ENCODE data around the gene HPSE2. TPM values are rescaled to one million over a fixed set of nuclear protein-coding genes. Genes with fewer than 3 reads are reported as not detected.

Gene HPSE2
- polyA plus RNA-seq, 1 of the 3 experiments (the other 2 are of a cell fraction): not detected

GRCh38 chr10:99007457-99007856, 228.2 kb downstream of the HPSE2 start (continued):
- TF ChIP-seq USF1 (IDR thresholded peaks at IDR 0.05; ENCODE audit: borderline replicate concordance, low read depth) (no peak), YY1 (IDR thresholded peaks at IDR 0.05; ENCODE audit: low read depth) (no peak), ELF1 (IDR thresholded peaks at IDR 0.05) (no peak), CHD2 (IDR thresholded peaks at IDR 0.05; ENCODE audit: low read length, partially characterized antibody) (no peak), SMC3 (IDR thresholded peaks at IDR 0.05; ENCODE audit: low read depth, low read length) (no peak), FOXJ3 (CRISPR knock-in tag; IDR thresholded peaks at IDR 0.05) (no peak), MEF2A (IDR thresholded peaks at IDR 0.05; ENCODE audit: borderline replicate concordance, low read depth) (no peak), JUND (IDR thresholded peaks at IDR 0.05) (no peak), SIN3A (IDR thresholded peaks at IDR 0.05; ENCODE audit: borderline replicate concordance, low read depth, low read length) (no peak), POLR2AphosphoS5 (IDR thresholded peaks at IDR 0.05; ENCODE audit: low read depth, low read length) (no peak), RCOR1 (IDR thresholded peaks at IDR 0.05; ENCODE audit: low read length) (peak; percentile 88), MAX (IDR thresholded peaks at IDR 0.05; ENCODE audit: low read depth) (no peak), TEAD4 (IDR thresholded peaks at IDR 0.05; ENCODE audit: borderline replicate concordance, insufficient read depth) (no peak)

- no peaks in the 10 kb centered on the region; the same call in 1 of the 2 replicates for H3K9me3 ChIP-seq
- POLR2A ChIA-PET: no interaction called here
- H3K27ac ChIP-seq (ENCODE audit: low read depth in 2 of 2, low read length in 1 of 2): no peak overlapping the region
- H3K9ac ChIP-seq: no peak overlapping the region
- no peaks in the 10 kb centered on the region for H3F3A ChIP-seq (replicated peaks; ENCODE audit: insufficient read depth)
- no peaks in the 10 kb centered on the region for H3K79me2 ChIP-seq (ENCODE audit: insufficient read depth)
- H3K27me3 ChIP-seq (ENCODE audit: insufficient read depth): no peaks in the 10 kb centered on the region
- no peaks in the 10 kb centered on the region for H4K20me1 ChIP-seq (ENCODE audit: insufficient read depth)
- no peaks in the 10 kb centered on the region for H3K9me2 ChIP-seq
- no peak overlapping the region for H2AFZ ChIP-seq (ENCODE audit: low read depth)
- TF ChIP-seq FOXJ3 (CRISPR knock-in tag; IDR thresholded peaks at IDR 0.05) (no peak), TEAD4 (IDR thresholded peaks at IDR 0.05; ENCODE audit: borderline replicate concordance, insufficient read depth) (no peak), RXRA (IDR thresholded peaks at IDR 0.05; ENCODE audit: borderline replicate concordance, low read depth) (no peak), YY1 (IDR thresholded peaks at IDR 0.05; ENCODE audit: low read depth) (no peak), NFIC (IDR thresholded peaks at IDR 0.05; ENCODE audit: borderline replicate concordance) (no peak), REST (IDR thresholded peaks at IDR 0.05; ENCODE audit: low read depth, low read length) (no peak), TAF1 (IDR thresholded peaks at IDR 0.05; ENCODE audit: borderline replicate concordance, low read depth, low read length) (no peak), JUND (IDR thresholded peaks at IDR 0.05) (no peak), EP300 (IDR thresholded peaks at IDR 0.05; ENCODE audit: borderline replicate concordance in 1 of 2, low read depth in 1 of 2, low read length in 1 of 2) (no peak), TCF12 (IDR thresholded peaks at IDR 0.05) (no peak), SIN3A (IDR thresholded peaks at IDR 0.05; ENCODE audit: borderline replicate concordance, low read depth, low read length) (no peak), CTCF (IDR thresholded peaks at IDR 0.05) (no peak), FOSL2 (IDR thresholded peaks at IDR 0.05; ENCODE audit: borderline replicate concordance, low read depth) (no peak), GABPA (IDR thresholded peaks at IDR 0.05; ENCODE audit: low read depth) (no peak), ELF1 (IDR thresholded peaks at IDR 0.05) (no peak), SMC3 (IDR thresholded peaks at IDR 0.05; ENCODE audit: low read depth, low read length) (no peak), USF2 (IDR thresholded peaks at IDR 0.05; ENCODE audit: borderline replicate concordance, low read depth, low read length) (no peak), EZH2phosphoT487 (IDR thresholded peaks at IDR 0.05; ENCODE audit: borderline replicate concordance, low read depth) (no peak)
- WGBS (ENCODE audit: low lambda C conversion rate): 23% methylated on average over 1 of the region's 1 CpG
- H3K4me2 ChIP-seq: no peak overlapping the region
- H3K4me1 ChIP-seq (ENCODE audit: control insufficient read depth in 1 of 2, insufficient read depth in 2 of 2, low read depth in 1 of 2, low read length in 1 of 2): peaks cover 0 to 22% of the 10 kb centered on the region in 2 experiments; a peak in 2 of 4 replicates
- no peak overlapping the region for H3K4me3 ChIP-seq (ENCODE audit: low read depth in 2 of 2, low read length in 1 of 2)
- DNase-seq: no peak
- CTCF ChIA-PET: interaction anchor here (0.6 kb wide), 1 partner anchor 151 kb away, joined by 3 read pairs; no protein-coding TSS in a partner anchor
- no peaks in the 10 kb centered on the region for H3K36me3 ChIP-seq (replicated peaks in 1 of 2; ENCODE audit: control insufficient read depth in 1 of 2, insufficient read depth in 2 of 2, low read length in 1 of 2)
Observed at GRCh38 chr10:99005254-99005653, 230.4 kb downstream of the HPSE2 start.

Measured in SK-N-SH (cell line).